HepG2 (cell line): ENCODE data around the gene MTA1. TPM values are rescaled to one million over a fixed set of nuclear protein-coding genes. Genes with fewer than 3 reads are reported as not detected.

Experiments
- AKAP8 ChIP-seq: sonication (generic); formaldehyde crosslinking; IDR thresholded peaks from 2 replicates; pipeline ENCODE4 v1.5.1; 2020; ENCODE audit warnings: mild to moderate bottlenecking, missing genetic modification reagents
- ETS1 ChIP-seq: sonication (generic); formaldehyde crosslinking; IDR thresholded peaks from 2 replicates; pipeline ENCODE4 v1.4.0; 2020; ENCODE audit warnings: missing genetic modification reagents
- HMGA1 ChIP-seq: sonication (generic); formaldehyde crosslinking; conservative IDR thresholded peaks from 2 replicates; pipeline ENCODE4 v1.4.0; 2020; ENCODE audit warnings: missing genetic modification reagents
- HNRNPL ChIP-seq: fragments of 200-400 bp; formaldehyde crosslinking; IDR thresholded peaks from 2 replicates; pipeline ENCODE4 v1.6.1; 2017; ENCODE audit warnings: mild to moderate bottlenecking, low read depth, low read length
- JUND ChIP-seq: sonication (generic); formaldehyde crosslinking; IDR thresholded peaks from 2 replicates; pipeline ENCODE4 v1.8.0; 2022; ENCODE audit warnings: mild to moderate bottlenecking, missing genetic modification reagents
- KLF6 ChIP-seq: IDR thresholded peaks from 2 replicates; pipeline ENCODE4 v1.8.0; 2016; ENCODE audit warnings: missing biosample characterization, missing genetic modification reagents
- MAFF ChIP-seq: IDR thresholded peaks from 2 replicates; pipeline ENCODE4 v1.6.1; 2011; ENCODE audit warnings: low read depth, low read length, improper control_type of control experiment
- MIER2 ChIP-seq: IDR thresholded peaks from 2 replicates; pipeline ENCODE4 v1.6.1; 2016; ENCODE audit warnings: missing biosample characterization, missing genetic modification reagents
- MNT ChIP-seq: fragments of 450-650 bp; IDR thresholded peaks from 2 replicates; pipeline ENCODE4 v1.6.1; 2016
- NAIF1 ChIP-seq: sonication (generic); formaldehyde crosslinking; IDR thresholded peaks from 2 replicates; pipeline ENCODE4 v1.5.0; 2020; ENCODE audit warnings: mild to moderate bottlenecking, missing genetic modification reagents, borderline replicate concordance
- NCOA2 ChIP-seq: sonication (generic); formaldehyde crosslinking; IDR thresholded peaks from 2 replicates; pipeline ENCODE4 v1.8.0; 2022; ENCODE audit warnings: inconsistent platforms
- SNAPC5 ChIP-seq: sonication (generic); formaldehyde crosslinking; IDR thresholded peaks from 2 replicates; pipeline ENCODE4 v1.8.1; 2023; ENCODE audit warnings: mild to moderate bottlenecking, missing genetic modification reagents, borderline replicate concordance
- SRY ChIP-seq: sonication (generic); formaldehyde crosslinking; IDR thresholded peaks from 2 replicates; pipeline ENCODE4 v1.8.0; 2022; ENCODE audit warnings: mild to moderate bottlenecking, missing genetic modification reagents
- ZBTB49 ChIP-seq: sonication (generic); formaldehyde crosslinking; IDR thresholded peaks from 2 replicates; pipeline ENCODE4 v1.4.0; 2020; ENCODE audit warnings: missing genetic modification reagents, borderline replicate concordance
- ZNF33A ChIP-seq: sonication (generic); formaldehyde crosslinking; IDR thresholded peaks from 2 replicates; pipeline ENCODE4 v1.5.1; 2020; ENCODE audit warnings: missing genetic modification reagents, mild to moderate bottlenecking, moderate library complexity, borderline replicate concordance
- ZNF34 ChIP-seq: sonication (generic); formaldehyde crosslinking; IDR thresholded peaks from 2 replicates; pipeline ENCODE4 v1.4.0; 2020; ENCODE audit warnings: mild to moderate bottlenecking, missing genetic modification reagents, borderline replicate concordance
- ZNF362 ChIP-seq: sonication (generic); formaldehyde crosslinking; IDR thresholded peaks from 2 replicates; pipeline ENCODE4 v1.4.0; 2020; ENCODE audit warnings: missing genetic modification reagents, mild to moderate bottlenecking, borderline replicate concordance
- ZNF513 ChIP-seq: sonication (generic); formaldehyde crosslinking; conservative IDR thresholded peaks from 2 replicates; pipeline ENCODE4 v1.5.0; 2020; ENCODE audit warnings: missing genetic modification reagents
- ZNF556 ChIP-seq: sonication (generic); formaldehyde crosslinking; IDR thresholded peaks from 2 replicates; pipeline ENCODE4 v1.4.0; 2020; ENCODE audit warnings: mild to moderate bottlenecking, missing genetic modification reagents, borderline replicate concordance
- ZNF558 ChIP-seq: sonication (generic); formaldehyde crosslinking; IDR thresholded peaks from 2 replicates; pipeline ENCODE4 v1.9.0; 2022; ENCODE audit warnings: mild to moderate bottlenecking, missing genetic modification reagents, borderline replicate concordance
- ZNF792 ChIP-seq: IDR thresholded peaks from 2 replicates; pipeline ENCODE4 v1.6.1; 2016
- polyA plus RNA-seq, 8 experiments: library from polyadenylated mRNA; depleted of rRNA in 3 of 8; stranded (reverse) in 7 of 8; unstranded in 1 of 8; fragments of >200 nt; fragmentation: Illumina TruSeq in 4 of 8; extraction: Trizol in 4 of 8; gene quantifications; 2 replicates each; pipeline versions ENCODE4 v1.2.1 to v1.2.3, GENCODE V29; 2011 to 2016; ENCODE audit warnings: low read depth in 4 of 8, missing spikeins in 1 of 8, mixed read lengths in 1 of 8; ENCODE audit not compliant: insufficient read depth in 1 of 8
- total RNA-seq, 5 experiments: library from RNA; depleted of rRNA; stranded (reverse); fragments of >200 nt; fragmentation: Illumina TruSeq; extraction: Trizol; gene quantifications; 2 replicates each; pipeline ENCODE4 v1.2.3, GENCODE V29; 2016; ENCODE audit warnings: low read depth in 1 of 5

MTA1 gene
- total and polyA plus RNA-seq, 2 of the 13 experiments (the other 11 are each of a cell fraction or from before 2014, with no cell fraction given), result 35.2 to 85.8 TPM

- TF ChIP-seq ZBTB49, result 0 out of 2 replicates have a peak, but pooled peaks have one; percentile 25
- no peak; the same call in 1 of the 2 replicates for TF ChIP-seq ZNF34 (CRISPR knock-in tag)
- no peak for TF ChIP-seq ZNF33A
- TF ChIP-seq HMGA1 (CRISPR knock-in tag), result no peak
- no peak for TF ChIP-seq NAIF1
- no peak for TF ChIP-seq SRY (CRISPR knock-in tag)
- no peak for TF ChIP-seq ETS1 (CRISPR knock-in tag)
- peak; percentile 50; the same call in 1 of the 2 replicates for TF ChIP-seq JUND (CRISPR knock-in tag)
- TF ChIP-seq ZNF556 (CRISPR knock-in tag), result no peak
- no peak for TF ChIP-seq ZNF362
- TF ChIP-seq MNT, result no peak
- no peak for TF ChIP-seq ZNF558
- TF ChIP-seq KLF6 (CRISPR knock-in tag), result peak; percentile 83
- TF ChIP-seq NCOA2 (CRISPR knock-in tag), result 0 out of 2 replicates have a peak, but pooled peaks have one; percentile 30
- TF ChIP-seq ZNF792 (CRISPR knock-in tag), result peak; percentile 43; the same call in 1 of the 2 replicates
- no peak for TF ChIP-seq MAFF
- TF ChIP-seq ZNF513 (CRISPR knock-in tag), result no peak
- TF ChIP-seq AKAP8, result peak; percentile 72; the same call in 1 of the 2 replicates
- peak; percentile 77; the same call in 1 of the 2 replicates for TF ChIP-seq SNAPC5 (CRISPR knock-in tag)
- TF ChIP-seq MIER2, result no peak
- TF ChIP-seq HNRNPL, result peak; percentile 75; the same call in 1 of the 2 replicates
Measured at GRCh38 chr14:105419195-105420091, at the start of gene MTA1 (continued).
